ENCODE data around the gene CYS1. TPM values are rescaled to one million over a fixed set of nuclear protein-coding genes. Genes with fewer than 3 reads are reported as not detected.

CYS1 gene
- polyA plus RNA-seq, 3 donors, result not detected

GRCh38 chr2:10034333-10035052 lies 45.7 kb downstream of the CYS1 start:
- Histone ChIP-seq H3K79me2 (ENCODE audit: insufficient read depth, low read length) (peaks cover 15% of the 10 kb centered on the region), H3K4me1 (ENCODE audit: control insufficient read depth in 1 of 2, insufficient read depth in 2 of 2, low read length in 2 of 2) (peaks cover 85 to 88% of the 10 kb centered on the region in 2 donors), H3K27ac (ENCODE audit: low read depth in 1 of 2, low read length in 2 of 2) (peak overlapping the region; percentile 81 to 90), H3K4me2 (replicated peaks; ENCODE audit: extremely low read depth, low read length, poor library complexity, severe bottlenecking) (peak overlapping the region; percentile 45), H3K36me3 (replicated peaks in 1 of 2; ENCODE audit: control insufficient read depth in 1 of 2, insufficient read depth in 2 of 2, low read length in 2 of 2) (no peaks in the 10 kb centered on the region), H4K20me1 (ENCODE audit: insufficient read depth, low read length) (no peaks in the 10 kb centered on the region), H3K27me3 (ENCODE audit: control insufficient read depth in 2 of 2, insufficient read depth in 2 of 2, low read length in 2 of 2) (no peaks in the 10 kb centered on the region), H3K9me3 (replicated peaks in 1 of 2; ENCODE audit: control insufficient read depth in 1 of 2, insufficient read depth in 1 of 2, low read length in 2 of 2) (no peaks in the 10 kb centered on the region), H3K9ac (ENCODE audit: insufficient read depth, low read length, poor library complexity, severe bottlenecking) (peak overlapping the region; percentile 2), H3K4me3 (replicated peaks in 1 of 3; ENCODE audit: low read depth in 2 of 3, low read length in 3 of 3) (peak overlapping the region in 1 of 3 experiments; percentile 28), H2AFZ (ENCODE audit: insufficient read depth, low read depth, low read length, poor library complexity, severe bottlenecking) (no peak overlapping the region)
- DNase-seq, result peak; percentile 69 to 78 (median 73)
- TF ChIP-seq, protein P1, sequence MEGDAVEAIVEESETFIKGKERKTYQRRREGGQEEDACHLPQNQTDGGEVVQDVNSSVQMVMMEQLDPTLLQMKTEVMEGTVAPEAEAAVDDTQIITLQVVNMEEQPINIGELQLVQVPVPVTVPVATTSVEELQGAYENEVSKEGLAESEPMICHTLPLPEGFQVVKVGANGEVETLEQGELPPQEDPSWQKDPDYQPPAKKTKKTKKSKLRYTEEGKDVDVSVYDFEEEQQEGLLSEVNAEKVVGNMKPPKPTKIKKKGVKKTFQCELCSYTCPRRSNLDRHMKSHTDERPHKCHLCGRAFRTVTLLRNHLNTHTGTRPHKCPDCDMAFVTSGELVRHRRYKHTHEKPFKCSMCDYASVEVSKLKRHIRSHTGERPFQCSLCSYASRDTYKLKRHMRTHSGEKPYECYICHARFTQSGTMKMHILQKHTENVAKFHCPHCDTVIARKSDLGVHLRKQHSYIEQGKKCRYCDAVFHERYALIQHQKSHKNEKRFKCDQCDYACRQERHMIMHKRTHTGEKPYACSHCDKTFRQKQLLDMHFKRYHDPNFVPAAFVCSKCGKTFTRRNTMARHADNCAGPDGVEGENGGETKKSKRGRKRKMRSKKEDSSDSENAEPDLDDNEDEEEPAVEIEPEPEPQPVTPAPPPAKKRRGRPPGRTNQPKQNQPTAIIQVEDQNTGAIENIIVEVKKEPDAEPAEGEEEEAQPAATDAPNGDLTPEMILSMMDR (IDR thresholded peaks at IDR 0.05), result no peak
- Mint-ChIP-seq H3K36me3 (peaks cover 20 to 25% of the 10 kb centered on the region in 2 donors), H3K4me1 (peaks cover 87% of the 10 kb centered on the region), H3K9me3 (peaks cover 0 to 7% (median 0%) of the 10 kb centered on the region in 7 donors), H3K27me3 (ENCODE audit: low read depth in 3 of 3) (peaks cover 0 to 3% (median 2%) of the 10 kb centered on the region in 3 donors), H3K4me3 (peak overlapping the region; percentile 31 to 69), H3K27ac (peak overlapping the region; percentile 91 to 97 (median 95))
- intact Hi-C loops (cut with micrococcal nuclease), result no loop called here
- WGBS (ENCODE audit: insufficient coverage), result 45% methylated on average over 7 of the region's 12 CpGs

- Histone ChIP-seq H4K20me1 (ENCODE audit: insufficient read depth, low read length) (no peaks in the 10 kb centered on the region), H3K9ac (ENCODE audit: insufficient read depth, low read length, poor library complexity, severe bottlenecking) (peak overlapping the region; percentile 2), H3K4me2 (replicated peaks; ENCODE audit: extremely low read depth, low read length, poor library complexity, severe bottlenecking) (no peak overlapping the region), H3K9me3 (replicated peaks in 1 of 2; ENCODE audit: control insufficient read depth in 1 of 2, insufficient read depth in 1 of 2, low read length in 2 of 2) (no peaks in the 10 kb centered on the region), H2AFZ (ENCODE audit: insufficient read depth, low read depth, low read length, poor library complexity, severe bottlenecking) (no peak overlapping the region), H3K36me3 (replicated peaks in 1 of 2; ENCODE audit: control insufficient read depth in 1 of 2, insufficient read depth in 2 of 2, low read length in 2 of 2) (no peaks in the 10 kb centered on the region), H3K4me1 (ENCODE audit: control insufficient read depth in 1 of 2, insufficient read depth in 2 of 2, low read length in 2 of 2) (peaks cover 95 to 98% of the 10 kb centered on the region in 2 donors), H3K27me3 (ENCODE audit: control insufficient read depth in 2 of 2, insufficient read depth in 2 of 2, low read length in 2 of 2) (no peaks in the 10 kb centered on the region), H3K27ac (ENCODE audit: low read depth in 1 of 2, low read length in 2 of 2) (peak overlapping the region; percentile 81 to 90), H3K79me2 (ENCODE audit: insufficient read depth, low read length) (peaks cover 15% of the 10 kb centered on the region), H3K4me3 (replicated peaks in 1 of 3; ENCODE audit: low read depth in 2 of 3, low read length in 3 of 3) (peak overlapping the region in 1 of 3 experiments; percentile 14)
- peak overlapping the region in 1 of 2 donors; percentile 15 for H3K4me3 Mint-ChIP-seq
- peaks cover 0 to 3% (median 2%) of the 10 kb centered on the region in 3 donors for H3K27me3 Mint-ChIP-seq (ENCODE audit: low read depth in 3 of 3)
- no peak for DNase-seq
- H3K27ac Mint-ChIP-seq, result peak overlapping the region; percentile 91 to 97 (median 95)
- peaks cover 90% of the 10 kb centered on the region for H3K4me1 Mint-ChIP-seq
- WGBS (ENCODE audit: insufficient coverage), result 89% methylated on average over 10 of the region's 14 CpGs
- H3K9me3 Mint-ChIP-seq, result peaks cover 0 to 7% (median 0%) of the 10 kb centered on the region in 7 donors
- intact Hi-C loops (cut with micrococcal nuclease), result no loop called here
- TF ChIP-seq, protein P1 (IDR thresholded peaks at IDR 0.05), result no peak
- H3K36me3 Mint-ChIP-seq, result peaks cover 14 to 22% of the 10 kb centered on the region in 2 donors
Measured at GRCh38 chr2:10033251-10034006, 46.8 kb downstream of the CYS1 start.

All from CD14-positive monocyte (primary cell).